ENCODE data around the gene SLC35E1. TPM values are rescaled to one million over a fixed set of nuclear protein-coding genes. Genes with fewer than 3 reads are reported as not detected.

The SLC35E1 gene
- total and polyA plus RNA-seq, 2 donors from 2014 or later, result 19.8 to 47.1 TPM

GRCh38 chr19:16590876-16591802, 18.9 kb upstream of the SLC35E1 start:
- H3K9ac ChIP-seq (ENCODE audit: low read length in 3 of 3), result no peak overlapping the region
- H3K9me3 ChIP-seq (ENCODE audit: control insufficient read depth in 2 of 3, insufficient read depth in 1 of 3, low read length in 3 of 3), result no peaks in the 10 kb centered on the region
- no peak overlapping the region for H3K27ac ChIP-seq (ENCODE audit: low read depth in 2 of 2, low read length in 2 of 2)
- TF ChIP-seq, protein P1, sequence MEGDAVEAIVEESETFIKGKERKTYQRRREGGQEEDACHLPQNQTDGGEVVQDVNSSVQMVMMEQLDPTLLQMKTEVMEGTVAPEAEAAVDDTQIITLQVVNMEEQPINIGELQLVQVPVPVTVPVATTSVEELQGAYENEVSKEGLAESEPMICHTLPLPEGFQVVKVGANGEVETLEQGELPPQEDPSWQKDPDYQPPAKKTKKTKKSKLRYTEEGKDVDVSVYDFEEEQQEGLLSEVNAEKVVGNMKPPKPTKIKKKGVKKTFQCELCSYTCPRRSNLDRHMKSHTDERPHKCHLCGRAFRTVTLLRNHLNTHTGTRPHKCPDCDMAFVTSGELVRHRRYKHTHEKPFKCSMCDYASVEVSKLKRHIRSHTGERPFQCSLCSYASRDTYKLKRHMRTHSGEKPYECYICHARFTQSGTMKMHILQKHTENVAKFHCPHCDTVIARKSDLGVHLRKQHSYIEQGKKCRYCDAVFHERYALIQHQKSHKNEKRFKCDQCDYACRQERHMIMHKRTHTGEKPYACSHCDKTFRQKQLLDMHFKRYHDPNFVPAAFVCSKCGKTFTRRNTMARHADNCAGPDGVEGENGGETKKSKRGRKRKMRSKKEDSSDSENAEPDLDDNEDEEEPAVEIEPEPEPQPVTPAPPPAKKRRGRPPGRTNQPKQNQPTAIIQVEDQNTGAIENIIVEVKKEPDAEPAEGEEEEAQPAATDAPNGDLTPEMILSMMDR (IDR thresholded peaks at IDR 0.05; ENCODE audit: borderline replicate concordance, extremely low read depth, insufficient read depth), result no peak
- no peaks in the 10 kb centered on the region for H3K36me3 ChIP-seq (ENCODE audit: control insufficient read depth in 2 of 3, insufficient read depth in 3 of 3, low read length in 3 of 3)
- no peak overlapping the region for H3K4me3 ChIP-seq (ENCODE audit: low read length in 3 of 3)
- H3K27me3 ChIP-seq (ENCODE audit: control insufficient read depth, insufficient read depth, low read length), result no peaks in the 10 kb centered on the region
- no peak for DNase-seq
- peaks cover 0 to 54% (median 31%) of the 10 kb centered on the region in 3 donors for H3K4me1 ChIP-seq (ENCODE audit: control insufficient read depth in 2 of 3, insufficient read depth in 2 of 3, low read depth in 1 of 3, low read length in 3 of 3)
- intact Hi-C loops (cut with DNase I), result no loop called here
- FAIRE-seq, result no peak

DNA sequence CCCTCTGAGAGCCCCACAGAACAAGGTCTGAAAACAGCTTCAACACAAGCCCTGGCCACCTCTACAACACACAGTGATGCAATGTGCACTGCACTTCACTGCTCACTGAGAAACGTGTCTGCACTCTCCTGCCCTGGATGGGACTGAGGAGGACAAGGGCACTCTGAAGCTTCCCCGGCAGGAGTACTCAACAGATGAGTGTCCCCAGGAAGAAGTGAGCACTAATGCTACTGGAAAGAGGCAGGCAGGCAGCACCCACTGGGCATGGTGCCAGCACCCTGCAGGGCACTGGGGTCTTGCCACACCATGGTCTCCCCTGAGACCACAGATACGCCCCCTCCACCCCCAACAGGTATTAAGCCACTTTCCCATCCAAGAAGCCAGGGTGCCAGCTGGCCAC, 17.7 kb upstream of the SLC35E1 start:
- Histone ChIP-seq H3K27me3 (ENCODE audit: control insufficient read depth, insufficient read depth, low read length) (no peaks in the 10 kb centered on the region), H3K36me3 (ENCODE audit: control insufficient read depth in 2 of 3, insufficient read depth in 3 of 3, low read length in 3 of 3) (no peaks in the 10 kb centered on the region), H3K4me1 (ENCODE audit: control insufficient read depth in 2 of 3, insufficient read depth in 2 of 3, low read depth in 1 of 3, low read length in 3 of 3) (peaks cover 0 to 58% (median 31%) of the 10 kb centered on the region in 3 donors), H3K4me3 (ENCODE audit: low read length in 3 of 3) (no peak overlapping the region), H3K27ac (ENCODE audit: low read depth in 2 of 2, low read length in 2 of 2) (no peak overlapping the region), H3K9me3 (ENCODE audit: control insufficient read depth in 2 of 3, insufficient read depth in 1 of 3, low read length in 3 of 3) (no peaks in the 10 kb centered on the region), H3K9ac (ENCODE audit: low read length in 3 of 3) (no peak overlapping the region)
- TF ChIP-seq, protein P1 (IDR thresholded peaks at IDR 0.05; ENCODE audit: borderline replicate concordance, extremely low read depth, insufficient read depth), result no peak
- intact Hi-C loops (cut with DNase I), result no loop called here
- no peak for FAIRE-seq
- no peak for DNase-seq

DNA sequence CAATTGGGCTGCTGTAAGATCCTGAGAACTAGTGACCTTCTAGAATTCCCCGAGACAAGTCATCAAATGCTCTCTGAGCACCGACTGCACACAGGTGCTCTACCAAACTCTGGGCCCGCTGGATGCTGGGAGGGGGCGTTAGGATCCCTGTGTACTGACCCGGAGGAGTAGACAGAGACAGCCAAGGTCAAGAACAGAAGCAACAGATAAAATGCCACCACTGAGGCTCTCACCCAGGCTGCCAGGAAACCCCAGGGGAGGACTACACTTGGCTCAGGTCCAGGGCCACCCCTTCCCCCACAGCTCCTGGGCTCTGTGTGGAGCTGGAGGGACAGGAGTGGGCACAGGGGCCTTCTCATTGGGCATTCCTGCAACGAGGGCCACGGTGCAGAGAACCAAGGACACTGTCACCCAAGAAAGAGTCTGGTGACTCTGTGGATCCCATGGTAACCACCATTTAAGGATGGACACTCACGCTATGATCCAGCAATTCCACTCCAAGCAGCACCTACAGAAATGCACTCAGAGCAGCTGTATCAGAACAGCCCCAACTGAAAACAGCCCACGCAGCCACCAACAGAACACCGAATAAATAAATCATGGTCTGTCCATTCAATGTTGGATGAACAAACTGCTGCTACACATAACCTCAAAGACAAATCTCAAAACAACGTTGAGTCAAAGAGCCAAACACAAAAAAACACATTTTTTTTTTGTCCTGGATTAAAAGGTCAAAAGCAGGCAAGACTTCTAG, 16.8 kb upstream of the SLC35E1 start:
- H3K27ac ChIP-seq (ENCODE audit: low read depth in 2 of 2, low read length in 2 of 2), result no peak overlapping the region
- DNase-seq (no peak), FAIRE-seq (no peak)

More for the DNA sequence above, 16.8 kb upstream of the SLC35E1 start:
- H3K9me3 ChIP-seq (ENCODE audit: control insufficient read depth in 2 of 3, insufficient read depth in 1 of 3, low read length in 3 of 3), result no peaks in the 10 kb centered on the region
- H3K27me3 ChIP-seq (ENCODE audit: control insufficient read depth, insufficient read depth, low read length), result no peaks in the 10 kb centered on the region
- no peak overlapping the region for H3K9ac ChIP-seq (ENCODE audit: low read length in 3 of 3)
- H3K4me3 ChIP-seq (ENCODE audit: low read length in 3 of 3), result no peak overlapping the region
- TF ChIP-seq, protein P1 (IDR thresholded peaks at IDR 0.05; ENCODE audit: borderline replicate concordance, extremely low read depth, insufficient read depth), result no peak
- H3K36me3 ChIP-seq (ENCODE audit: control insufficient read depth in 2 of 3, insufficient read depth in 3 of 3, low read length in 3 of 3), result no peaks in the 10 kb centered on the region
- peaks cover 0 to 60% (median 31%) of the 10 kb centered on the region in 3 donors for H3K4me1 ChIP-seq (ENCODE audit: control insufficient read depth in 2 of 3, insufficient read depth in 2 of 3, low read depth in 1 of 3, low read length in 3 of 3)
- intact Hi-C loops (cut with DNase I), result no loop called here

All from kidney (tissue), 14 donors.